Measurements from ENCODE around the gene CCDC39. TPM values are rescaled to one million over a fixed set of nuclear protein-coding genes. Genes with fewer than 3 reads are reported as not detected.
"Not testable (repeated sequence)": the region's sequence is repeated elsewhere in the genome, so short reads cannot be mapped to it uniquely, and the experiment has no call there.

CCDC39 gene
- total and polyA plus RNA-seq, 12 donors, result 0.08 to 0.37 (median 0.13) TPM; not detected in 9

DNA sequence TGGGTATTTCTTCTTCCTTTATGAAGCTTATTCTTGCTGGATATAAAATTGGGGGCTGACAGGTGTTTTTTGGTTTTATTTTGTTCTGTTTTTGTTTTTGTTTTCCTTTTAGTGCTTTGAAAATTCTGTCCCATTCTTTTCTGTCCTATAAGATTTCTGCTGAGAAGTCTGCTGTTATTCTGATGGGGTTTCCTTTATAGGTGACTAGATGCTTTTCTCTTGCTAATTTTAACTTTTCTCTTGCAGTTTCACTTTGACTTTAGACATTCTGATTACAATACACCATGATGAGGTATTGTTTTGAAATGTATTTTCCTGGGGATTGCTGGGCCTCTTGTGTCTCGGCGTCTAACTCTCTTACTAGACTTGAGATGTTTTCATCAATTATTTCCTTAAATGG lies 54.6 kb downstream of the CCDC39 start:
- Histone ChIP-seq H3K4me1 (replicated peaks in 1 of 2) (no peaks in the 10 kb centered on the region), H3K4me3 (no peak overlapping the region), H3K27ac (no peak overlapping the region), H3K9me3 (replicated peaks in 1 of 3) (no peaks in the 10 kb centered on the region), H3K36me3 (replicated peaks in 1 of 2) (no peaks in the 10 kb centered on the region), H3K27me3 (no peaks in the 10 kb centered on the region)
- WGBS, 4 donors, result 92 to 100% (median 96%) methylated on average over 2 of the region's 2 CpGs
- TF ChIP-seq CTCF (IDR thresholded peaks at IDR 0.05) (no peak), POLR2A (IDR thresholded peaks at IDR 0.05) (no peak)
- intact Hi-C loops (cut with DNase I), result no loop called here
- DNase-seq, result no peak

DNA sequence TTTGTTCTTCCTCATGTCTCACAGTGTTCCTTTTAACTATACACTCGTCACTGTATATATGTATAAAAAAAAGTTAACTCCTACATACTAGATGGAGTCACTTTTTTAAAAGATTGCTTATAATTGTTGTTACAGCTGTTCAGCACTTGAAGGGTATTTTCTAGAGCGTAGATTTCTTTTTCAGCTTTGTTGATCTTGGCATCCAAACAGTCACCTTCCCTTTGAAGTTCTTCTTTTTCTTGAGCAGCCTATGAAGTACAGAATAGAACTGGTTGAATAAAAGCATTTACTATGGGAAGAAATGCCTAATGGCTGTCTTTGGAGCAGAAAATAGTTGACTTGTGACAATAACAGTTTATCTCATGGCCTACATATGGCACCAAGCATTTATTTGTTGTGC lies 59.6 kb downstream of the CCDC39 start:
- Histone ChIP-seq H3K36me3 (replicated peaks in 1 of 2) (no peaks in the 10 kb centered on the region), H3K4me3 (no peak overlapping the region), H3K9me3 (replicated peaks in 1 of 3) (no peaks in the 10 kb centered on the region), H3K27ac (no peak overlapping the region), H3K27me3 (no peaks in the 10 kb centered on the region), H3K4me1 (replicated peaks in 1 of 2) (no peaks in the 10 kb centered on the region)
- WGBS, 4 donors, result 54 to 63% (median 59%) methylated on average over 2 of the region's 2 CpGs
- TF ChIP-seq POLR2A (IDR thresholded peaks at IDR 0.05), result no peak
- TF ChIP-seq CTCF (IDR thresholded peaks at IDR 0.05), result no peak
- intact Hi-C loops (cut with DNase I), result no loop called here
- DNase-seq, result no peak

DNA sequence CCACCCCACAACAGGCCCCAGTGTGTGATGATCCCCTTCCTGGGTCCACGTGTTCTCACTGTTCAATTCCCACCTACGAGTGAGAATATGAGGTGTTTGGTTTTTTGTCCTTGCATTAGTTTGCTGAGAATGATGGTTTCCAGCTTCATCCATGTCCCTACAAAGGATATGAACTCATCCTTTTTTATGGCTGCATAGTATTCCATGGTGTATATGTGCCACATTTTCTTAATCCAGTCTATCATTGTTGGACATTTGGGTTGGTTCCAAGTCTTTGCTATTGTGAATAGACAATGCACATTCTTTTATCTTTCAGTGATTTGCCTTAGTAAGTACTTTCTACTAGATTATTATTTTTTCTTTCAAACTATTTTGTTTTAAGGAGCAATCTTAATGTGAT lies 60.7 kb downstream of the CCDC39 start:
- WGBS, 4 donors, result 96 to 100% (median 97%) methylated on average over 2 of the region's 2 CpGs
- intact Hi-C loops (cut with DNase I), result not testable (repeated sequence)

DNA sequence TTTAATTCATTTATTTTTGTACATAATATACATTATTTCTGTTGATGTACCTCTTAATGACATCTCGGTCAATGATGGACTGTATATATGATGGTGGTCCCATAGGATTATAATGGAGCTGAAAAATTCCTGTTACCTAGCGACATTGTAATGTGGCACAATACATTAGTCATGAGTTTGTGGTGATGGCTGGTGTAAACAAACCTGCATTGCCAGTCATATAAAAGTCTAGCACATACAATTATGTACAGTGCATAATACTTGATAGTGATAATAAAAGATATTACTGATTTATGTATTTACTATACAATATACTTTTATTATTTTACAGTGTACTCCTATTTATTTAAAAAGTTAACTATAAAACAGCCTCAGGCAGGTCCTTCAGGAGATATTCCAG lies 62.2 kb downstream of the CCDC39 start:
- H3K36me3 ChIP-seq (replicated peaks in 1 of 2), result peaks cover 0 to 4% of the 10 kb centered on the region in 2 donors
- intact Hi-C loops (cut with DNase I), result no loop called here
- H3K27me3 ChIP-seq, result no peaks in the 10 kb centered on the region
- WGBS, 4 donors, result 95 to 98% (median 97%) methylated on average over 2 of the region's 2 CpGs
- no peaks in the 10 kb centered on the region for H3K9me3 ChIP-seq (replicated peaks in 1 of 3)
- TF ChIP-seq CTCF (IDR thresholded peaks at IDR 0.05) (no peak), POLR2A (IDR thresholded peaks at IDR 0.05) (no peak)
- no peak for DNase-seq
- no peak overlapping the region for H3K27ac ChIP-seq
- no peaks in the 10 kb centered on the region for H3K4me1 ChIP-seq (replicated peaks in 1 of 2)
- H3K4me3 ChIP-seq, result no peak overlapping the region

More for the DNA sequence above, 60.7 kb downstream of the CCDC39 start:
- H3K36me3 ChIP-seq (replicated peaks in 1 of 2); H3K4me3 ChIP-seq; H3K4me1 ChIP-seq (replicated peaks in 1 of 2); DNase-seq; H3K27me3 ChIP-seq; H3K27ac ChIP-seq; H3K9me3 ChIP-seq (replicated peaks in 1 of 3): not testable (repeated sequence)

- H3K27me3 ChIP-seq, result no peaks in the 10 kb centered on the region
- DNase-seq, result no peak
- intact Hi-C loops (cut with DNase I), result no loop called here
- no peaks in the 10 kb centered on the region for H3K9me3 ChIP-seq (replicated peaks in 1 of 3)
- H3K36me3 ChIP-seq (replicated peaks in 1 of 2), result peaks cover 0 to 14% of the 10 kb centered on the region in 2 donors
- WGBS, 4 donors, result 70 to 77% (median 75%) methylated on average over 3 of the region's 3 CpGs
- H3K4me3 ChIP-seq, result no peak overlapping the region
- H3K4me1 ChIP-seq (replicated peaks in 1 of 2), result no peaks in the 10 kb centered on the region
- H3K27ac ChIP-seq, result no peak overlapping the region
- TF ChIP-seq CTCF (IDR thresholded peaks at IDR 0.05), result no peak
- no peak for TF ChIP-seq POLR2A (IDR thresholded peaks at IDR 0.05)
Measured at GRCh38 chr3:180615954-180616353, 63.3 kb downstream of the CCDC39 start.

Data from adrenal gland (tissue), 12 donors.